ENCODE measurements around the gene AGTR1.
"Not testable (repeated sequence)": the region's sequence is repeated elsewhere in the genome, so short reads cannot be mapped to it uniquely, and the experiment has no call there.

AGTR1 gene

DNA sequence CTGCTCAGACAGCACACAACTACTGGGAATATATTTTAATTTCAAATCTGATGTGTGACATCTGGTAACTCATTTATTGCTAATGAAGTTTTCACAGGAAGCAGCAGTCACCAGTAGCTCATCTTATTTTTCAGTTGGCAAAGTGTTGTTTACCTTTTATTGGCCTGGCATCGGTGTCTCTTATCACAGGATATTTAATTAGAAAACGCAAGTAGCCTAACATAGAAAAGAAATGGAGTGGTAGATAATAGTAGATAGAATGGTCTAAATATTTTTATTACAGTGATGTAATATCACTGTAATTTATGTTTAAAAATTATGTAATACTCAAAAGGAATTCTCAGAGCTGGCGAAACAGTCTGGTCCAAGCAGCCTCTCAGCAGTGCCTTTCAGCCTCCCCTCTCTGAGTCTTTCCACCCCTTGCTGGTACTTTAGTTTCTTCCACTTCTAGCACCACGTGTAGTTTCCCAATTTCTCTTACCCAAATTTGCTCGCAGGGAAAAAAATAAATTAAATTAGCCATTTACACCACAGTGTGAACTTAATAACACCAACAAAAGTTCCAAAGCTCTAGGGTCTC, 31.9 kb downstream of the AGTR1 start:
- Histone ChIP-seq H3K9me3 (no peaks in the 10 kb centered on the region), H3K4me1 (no peaks in the 10 kb centered on the region; the same call in 1 of the 2 replicates), H3K4me3 (no peak overlapping the region), H3K27me3 (ENCODE audit: low read depth) (peaks cover 22% of the 10 kb centered on the region; the same call in 1 of the 2 replicates), H3K36me3 (replicated peaks) (no peaks in the 10 kb centered on the region)
- no peak for DNase-seq (ENCODE audit: low spot score in 2 of 2)
- in situ Hi-C loops (cut with MboI; ENCODE audit: low sequenced_read_pairs): loop anchor here (10.0 kb wide), 1 partner anchor 215 kb away; no protein-coding TSS in a partner anchor

DNA sequence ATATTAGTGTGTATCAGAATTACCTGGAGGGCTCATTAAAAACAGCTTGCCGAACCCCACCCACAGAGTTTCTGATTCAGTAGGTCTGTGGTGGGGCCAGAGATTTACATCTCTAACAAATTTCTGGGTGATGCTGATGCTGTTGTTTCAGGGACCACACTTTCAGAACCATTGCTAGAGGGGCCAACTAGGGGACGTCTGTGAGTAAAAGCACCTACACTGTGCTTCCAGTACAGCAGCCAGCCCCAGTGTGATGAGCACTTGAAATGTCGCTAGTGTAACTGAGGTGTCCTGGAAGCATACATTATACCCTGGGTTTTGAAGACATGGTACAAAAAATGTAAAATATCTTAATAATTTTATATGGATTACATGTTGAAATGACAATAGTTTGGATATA, 33.0 kb downstream of the AGTR1 start:
- Histone ChIP-seq H3K4me3 (no peak overlapping the region), H3K9me3 (no peaks in the 10 kb centered on the region), H3K36me3 (replicated peaks) (no peaks in the 10 kb centered on the region), H3K27me3 (ENCODE audit: low read depth) (peaks cover 22% of the 10 kb centered on the region; the same call in 1 of the 2 replicates), H3K4me1 (peaks cover 5% of the 10 kb centered on the region; the same call in 1 of the 2 replicates)
- no peak for DNase-seq (ENCODE audit: low spot score in 2 of 2)
- in situ Hi-C loops (cut with MboI; ENCODE audit: low sequenced_read_pairs): no loop called here

DNA sequence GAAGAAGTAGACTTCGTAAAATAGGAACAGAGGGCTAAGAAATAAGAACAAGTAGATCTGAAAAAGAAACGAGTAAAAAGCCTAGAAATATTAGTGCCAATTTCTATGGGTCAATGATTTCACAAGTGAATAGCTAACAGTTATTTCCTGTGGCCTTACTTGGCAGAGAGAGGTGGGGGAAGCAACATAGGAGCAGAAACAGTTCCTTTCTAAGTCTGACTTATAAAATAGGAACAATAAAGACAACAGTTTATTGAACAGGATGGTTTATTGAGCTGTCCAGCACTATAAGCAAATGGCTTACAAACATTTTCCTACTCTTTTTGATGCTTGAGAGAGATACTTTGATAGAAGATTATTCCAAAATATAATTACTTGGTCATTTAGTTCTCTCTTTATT, 37.9 kb downstream of the AGTR1 start:
- peaks cover 6% of the 10 kb centered on the region; the same call in 1 of the 2 replicates for H3K4me1 ChIP-seq
- no peaks in the 10 kb centered on the region for H3K36me3 ChIP-seq (replicated peaks)
- in situ Hi-C loops (cut with MboI; ENCODE audit: low sequenced_read_pairs): no loop called here
- no peaks in the 10 kb centered on the region for H3K9me3 ChIP-seq
- no peaks in the 10 kb centered on the region for H3K27me3 ChIP-seq (ENCODE audit: low read depth)
- DNase-seq (ENCODE audit: low spot score in 2 of 2): peak in 1 of 2 experiments; percentile 75
- no peak overlapping the region for H3K4me3 ChIP-seq

DNA sequence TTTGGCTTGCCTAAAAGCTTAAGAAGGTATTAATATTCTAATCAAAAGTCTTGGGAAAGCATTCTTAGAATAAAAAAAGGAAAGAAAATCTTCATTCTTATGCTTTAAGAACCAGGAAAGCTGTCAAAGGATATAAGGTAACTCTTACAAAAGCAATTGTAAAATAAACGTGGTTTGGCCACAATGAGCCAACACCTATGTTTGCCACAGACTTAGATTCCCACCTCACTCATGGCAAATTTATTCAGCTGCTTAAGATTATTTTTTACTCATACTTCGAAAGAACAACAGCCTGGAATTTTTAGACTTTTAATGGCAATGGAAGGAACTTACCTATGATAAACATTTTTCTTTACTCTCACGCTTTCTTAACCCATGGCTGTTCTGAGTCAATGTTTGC, 38.4 kb downstream of the AGTR1 start:
- Histone ChIP-seq H3K9me3 (no peaks in the 10 kb centered on the region), H3K4me1 (peaks cover 10% of the 10 kb centered on the region; the same call in 1 of the 2 replicates), H3K36me3 (replicated peaks) (no peaks in the 10 kb centered on the region), H3K27me3 (ENCODE audit: low read depth) (no peaks in the 10 kb centered on the region), H3K4me3 (no peak overlapping the region)
- peak in 1 of 2 experiments; percentile 55 for DNase-seq (ENCODE audit: low spot score in 2 of 2)
- in situ Hi-C loops (cut with MboI; ENCODE audit: low sequenced_read_pairs): no loop called here

DNA sequence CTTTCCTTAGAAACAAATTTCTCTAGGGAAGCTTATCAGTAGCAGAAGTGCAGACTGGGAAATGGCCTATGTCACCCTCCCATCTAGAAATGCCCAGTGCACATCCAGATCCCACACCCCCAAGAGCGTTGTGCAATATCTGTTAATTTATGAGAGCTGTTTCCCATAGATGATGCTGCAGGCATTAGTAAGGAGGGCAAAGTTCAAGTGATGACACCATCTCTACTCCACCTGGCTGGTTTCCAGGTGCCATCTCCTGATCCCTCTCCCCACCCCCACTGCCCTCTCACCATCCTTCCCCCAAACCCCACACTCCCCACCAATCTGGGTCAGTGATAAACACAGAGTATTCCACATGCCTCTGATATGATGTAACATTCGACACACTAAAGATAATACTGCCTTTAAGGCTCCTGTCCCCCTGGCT, 39.4 kb downstream of the AGTR1 start:
- no peaks in the 10 kb centered on the region for H3K36me3 ChIP-seq (replicated peaks)
- H3K27me3 ChIP-seq (ENCODE audit: low read depth): no peaks in the 10 kb centered on the region
- in situ Hi-C loops (cut with MboI; ENCODE audit: low sequenced_read_pairs): no loop called here
- no peaks in the 10 kb centered on the region for H3K9me3 ChIP-seq
- H3K4me1 ChIP-seq: peaks cover 17% of the 10 kb centered on the region
- H3K4me3 ChIP-seq: no peak overlapping the region
- no peak for DNase-seq (ENCODE audit: low spot score in 2 of 2)

DNA sequence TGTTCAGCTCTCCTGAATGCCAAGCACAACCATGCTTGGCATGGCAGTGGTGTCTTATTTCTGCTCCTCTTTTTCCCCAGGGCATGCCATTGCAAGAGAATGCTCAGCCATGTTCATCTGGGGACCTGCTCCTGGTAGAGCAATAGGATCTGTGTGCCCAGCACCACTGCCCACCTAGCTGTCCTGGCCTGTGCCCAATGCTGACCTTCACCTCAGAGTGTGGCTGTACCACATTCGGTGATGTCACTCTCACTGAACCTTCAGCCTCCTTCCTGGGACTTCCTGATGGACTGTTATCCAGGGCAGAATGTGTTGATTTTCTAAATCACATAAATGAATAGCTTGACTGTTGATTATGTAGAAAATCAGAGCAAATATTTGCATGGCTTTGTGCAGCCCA, 42.0 kb downstream of the AGTR1 start:
- H3K9me3 ChIP-seq: no peaks in the 10 kb centered on the region
- in situ Hi-C loops (cut with MboI; ENCODE audit: low sequenced_read_pairs): no loop called here
- H3K4me3 ChIP-seq: no peak overlapping the region
- H3K4me1 ChIP-seq: peaks cover 24% of the 10 kb centered on the region
- no peak for DNase-seq (ENCODE audit: low spot score in 2 of 2)
- no peaks in the 10 kb centered on the region for H3K36me3 ChIP-seq (replicated peaks)
- no peaks in the 10 kb centered on the region for H3K27me3 ChIP-seq (ENCODE audit: low read depth)

DNA sequence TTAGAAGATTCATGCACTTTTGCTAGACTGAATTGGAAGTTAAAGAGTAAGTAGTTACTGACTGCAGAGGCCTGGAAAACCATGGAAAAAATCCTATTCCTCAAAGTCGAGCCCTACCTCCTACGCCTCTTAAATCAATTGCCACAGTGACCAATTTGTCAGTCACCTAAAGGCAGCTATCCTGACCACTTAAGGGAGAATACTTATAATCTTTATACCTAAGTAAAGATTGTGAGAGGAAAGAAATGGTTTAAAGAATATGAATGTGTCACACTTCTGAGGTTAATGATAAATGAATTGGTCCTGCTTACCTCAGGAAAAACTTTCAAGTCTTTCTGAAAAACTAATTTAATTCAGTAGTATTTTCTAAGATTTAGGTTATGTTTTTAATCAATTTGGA, 42.6 kb downstream of the AGTR1 start:
- in situ Hi-C loops (cut with MboI; ENCODE audit: low sequenced_read_pairs): no loop called here
- Histone ChIP-seq H3K9me3 (no peaks in the 10 kb centered on the region), H3K4me3 (no peak overlapping the region), H3K36me3 (replicated peaks) (no peaks in the 10 kb centered on the region), H3K4me1 (peaks cover 22% of the 10 kb centered on the region), H3K27me3 (ENCODE audit: low read depth) (no peaks in the 10 kb centered on the region)
- DNase-seq (ENCODE audit: low spot score in 2 of 2): no peak

DNA sequence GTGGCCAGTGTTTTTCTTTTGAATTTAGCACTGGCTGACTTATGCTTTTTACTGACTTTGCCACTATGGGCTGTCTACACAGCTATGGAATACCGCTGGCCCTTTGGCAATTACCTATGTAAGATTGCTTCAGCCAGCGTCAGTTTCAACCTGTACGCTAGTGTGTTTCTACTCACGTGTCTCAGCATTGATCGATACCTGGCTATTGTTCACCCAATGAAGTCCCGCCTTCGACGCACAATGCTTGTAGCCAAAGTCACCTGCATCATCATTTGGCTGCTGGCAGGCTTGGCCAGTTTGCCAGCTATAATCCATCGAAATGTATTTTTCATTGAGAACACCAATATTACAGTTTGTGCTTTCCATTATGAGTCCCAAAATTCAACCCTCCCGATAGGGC, 43.5 kb downstream of the AGTR1 start:
- H3K27me3 ChIP-seq (ENCODE audit: low read depth): no peaks in the 10 kb centered on the region
- H3K4me1 ChIP-seq: peaks cover 19% of the 10 kb centered on the region
- in situ Hi-C loops (cut with MboI; ENCODE audit: low sequenced_read_pairs): no loop called here
- no peak for DNase-seq (ENCODE audit: low spot score in 2 of 2)
- H3K9me3 ChIP-seq: no peaks in the 10 kb centered on the region
- H3K36me3 ChIP-seq (replicated peaks): no peaks in the 10 kb centered on the region
- H3K4me3 ChIP-seq: no peak overlapping the region

DNA sequence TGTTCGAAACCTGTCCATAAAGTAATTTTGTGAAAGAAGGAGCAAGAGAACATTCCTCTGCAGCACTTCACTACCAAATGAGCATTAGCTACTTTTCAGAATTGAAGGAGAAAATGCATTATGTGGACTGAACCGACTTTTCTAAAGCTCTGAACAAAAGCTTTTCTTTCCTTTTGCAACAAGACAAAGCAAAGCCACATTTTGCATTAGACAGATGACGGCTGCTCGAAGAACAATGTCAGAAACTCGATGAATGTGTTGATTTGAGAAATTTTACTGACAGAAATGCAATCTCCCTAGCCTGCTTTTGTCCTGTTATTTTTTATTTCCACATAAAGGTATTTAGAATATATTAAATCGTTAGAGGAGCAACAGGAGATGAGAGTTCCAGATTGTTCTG, 44.4 kb downstream of the AGTR1 start:
- peak; percentile 55 to 99 for DNase-seq (ENCODE audit: low spot score in 2 of 2)
- H3K36me3 ChIP-seq (replicated peaks): no peaks in the 10 kb centered on the region
- in situ Hi-C loops (cut with MboI; ENCODE audit: low sequenced_read_pairs): no loop called here
- H3K4me1 ChIP-seq: peaks cover 19% of the 10 kb centered on the region
- H3K4me3 ChIP-seq: no peak overlapping the region
- H3K27me3 ChIP-seq (ENCODE audit: low read depth): no peaks in the 10 kb centered on the region
- no peaks in the 10 kb centered on the region for H3K9me3 ChIP-seq

DNA sequence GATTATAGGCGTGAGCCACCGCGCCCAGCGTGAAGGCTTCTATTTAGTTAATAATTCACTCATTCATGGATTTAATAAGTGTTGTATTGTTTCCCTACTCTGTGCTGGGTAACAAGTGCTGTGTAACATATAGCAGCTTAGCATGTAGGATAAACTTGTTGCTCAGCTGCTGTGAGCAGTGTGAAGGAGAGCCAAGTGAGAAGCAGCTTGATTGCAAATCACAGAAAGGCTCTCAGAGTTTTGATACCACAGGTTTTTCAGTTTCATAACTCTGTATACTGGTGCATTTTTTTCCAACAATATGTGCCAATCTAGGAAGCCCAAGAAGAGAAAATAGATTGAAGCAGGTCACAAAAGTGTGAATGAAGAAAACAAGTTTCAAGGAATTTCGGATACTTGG, 48.4 kb downstream of the AGTR1 start:
- Histone ChIP-seq H3K36me3 (replicated peaks) (no peaks in the 10 kb centered on the region), H3K4me3 (no peak overlapping the region), H3K9me3 (no peaks in the 10 kb centered on the region), H3K27me3 (ENCODE audit: low read depth) (no peaks in the 10 kb centered on the region), H3K4me1 (peaks cover 13% of the 10 kb centered on the region)
- no peak for DNase-seq (ENCODE audit: low spot score in 2 of 2)
- in situ Hi-C loops (cut with MboI; ENCODE audit: low sequenced_read_pairs): no loop called here

DNA sequence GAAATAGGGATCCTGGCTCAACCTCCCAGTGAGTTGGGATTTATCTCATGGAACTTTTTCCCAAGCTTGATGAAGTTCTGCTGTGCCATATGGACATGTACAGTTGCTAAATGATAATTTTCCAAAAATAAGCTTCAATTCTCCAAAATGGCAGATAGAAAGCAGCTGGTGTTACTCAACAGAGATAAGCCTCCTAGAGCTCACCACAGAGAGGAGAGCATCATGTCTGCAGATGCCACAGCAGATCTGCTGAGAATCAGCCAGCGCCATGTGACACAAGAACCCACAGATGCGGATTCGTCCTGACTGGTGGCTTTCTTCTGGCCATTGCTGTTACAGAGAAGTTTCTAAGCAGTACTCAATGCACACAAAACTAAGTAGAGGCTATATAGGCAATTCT, 50.6 kb downstream of the AGTR1 start:
- in situ Hi-C loops (cut with MboI; ENCODE audit: low sequenced_read_pairs): no loop called here
- Histone ChIP-seq H3K4me3 (no peak overlapping the region), H3K27me3 (ENCODE audit: low read depth) (no peaks in the 10 kb centered on the region), H3K4me1 (peaks cover under 1% of the 10 kb centered on the region; the same call in 1 of the 2 replicates), H3K9me3 (no peaks in the 10 kb centered on the region), H3K36me3 (replicated peaks) (no peaks in the 10 kb centered on the region)
- no peak for DNase-seq (ENCODE audit: low spot score in 2 of 2)

DNA sequence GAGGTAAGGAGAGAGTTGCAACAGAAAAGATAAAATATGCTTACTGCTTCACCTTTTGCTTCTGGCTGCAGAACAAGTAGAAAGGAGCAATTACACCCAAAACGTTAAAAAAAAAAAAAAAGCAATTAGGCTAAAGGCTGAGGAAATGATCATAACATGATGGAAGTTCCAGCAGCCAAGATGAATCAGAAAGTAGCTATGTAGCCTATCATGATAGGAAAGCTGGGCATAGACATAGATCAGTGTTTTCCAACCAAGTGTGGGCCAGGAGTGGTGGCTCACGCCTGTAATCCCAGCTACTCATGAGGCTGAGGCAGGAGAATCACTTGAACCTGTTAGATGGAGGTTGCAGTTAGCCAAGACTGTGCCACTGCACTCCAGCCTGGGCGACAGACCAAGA, 52.6 kb downstream of the AGTR1 start:
- no peak for DNase-seq (ENCODE audit: low spot score in 2 of 2)
- H3K9me3 ChIP-seq: no peaks in the 10 kb centered on the region
- no peak overlapping the region for H3K4me3 ChIP-seq
- no peaks in the 10 kb centered on the region for H3K4me1 ChIP-seq
- H3K36me3 ChIP-seq (replicated peaks): no peaks in the 10 kb centered on the region
- in situ Hi-C loops (cut with MboI; ENCODE audit: low sequenced_read_pairs): no loop called here
- H3K27me3 ChIP-seq (ENCODE audit: low read depth): no peaks in the 10 kb centered on the region

DNA sequence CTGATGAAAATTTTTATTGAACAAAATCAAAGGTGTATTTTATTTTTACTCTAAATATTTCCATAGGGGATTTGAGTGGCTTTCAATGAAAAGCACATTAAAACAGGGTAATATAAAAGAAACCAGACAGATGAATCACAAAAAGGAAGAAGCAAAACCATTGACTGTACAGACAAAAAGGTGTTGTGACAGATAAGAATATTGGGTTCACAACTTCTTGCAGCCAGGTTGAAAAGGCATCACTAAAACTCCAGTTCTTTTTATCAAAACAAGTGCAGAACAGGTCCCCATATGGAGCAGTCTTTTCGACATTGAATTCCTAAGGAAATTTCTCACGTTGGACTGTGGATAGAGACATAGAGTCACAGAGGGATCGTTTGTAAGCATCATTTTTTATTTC, 53.8 kb downstream of the AGTR1 start:
- Histone ChIP-seq H3K27me3 (ENCODE audit: low read depth) (no peaks in the 10 kb centered on the region), H3K36me3 (replicated peaks) (no peaks in the 10 kb centered on the region), H3K9me3 (no peaks in the 10 kb centered on the region), H3K4me1 (no peaks in the 10 kb centered on the region), H3K4me3 (no peak overlapping the region)
- in situ Hi-C loops (cut with MboI; ENCODE audit: low sequenced_read_pairs): no loop called here
- no peak for DNase-seq (ENCODE audit: low spot score in 2 of 2)

DNA sequence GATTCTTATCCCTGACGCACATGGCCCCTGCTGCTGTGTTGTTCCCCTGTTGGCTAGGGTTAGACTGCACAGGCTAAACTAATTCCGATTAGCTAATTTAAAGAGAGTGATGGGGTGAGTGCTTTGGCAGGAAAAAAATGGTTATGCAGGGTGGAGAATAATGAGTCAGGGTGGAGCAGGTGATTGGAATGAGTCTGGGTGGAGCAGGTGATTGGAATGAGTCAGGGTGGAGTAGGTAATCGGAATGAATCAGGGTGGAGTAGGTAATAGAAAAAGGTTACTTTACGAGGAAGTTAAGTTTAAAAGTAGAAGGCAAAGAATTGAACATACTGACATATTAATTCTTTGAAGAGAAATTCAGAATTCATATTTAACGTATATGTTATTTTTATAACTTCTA, 55.7 kb downstream of the AGTR1 start:
- H3K4me3 ChIP-seq; H3K4me1 ChIP-seq; H3K27me3 ChIP-seq (ENCODE audit: low read depth); in situ Hi-C loops (cut with MboI; ENCODE audit: low sequenced_read_pairs); H3K36me3 ChIP-seq (replicated peaks); H3K9me3 ChIP-seq; DNase-seq (ENCODE audit: low spot score in 2 of 2): not testable (repeated sequence)

DNA sequence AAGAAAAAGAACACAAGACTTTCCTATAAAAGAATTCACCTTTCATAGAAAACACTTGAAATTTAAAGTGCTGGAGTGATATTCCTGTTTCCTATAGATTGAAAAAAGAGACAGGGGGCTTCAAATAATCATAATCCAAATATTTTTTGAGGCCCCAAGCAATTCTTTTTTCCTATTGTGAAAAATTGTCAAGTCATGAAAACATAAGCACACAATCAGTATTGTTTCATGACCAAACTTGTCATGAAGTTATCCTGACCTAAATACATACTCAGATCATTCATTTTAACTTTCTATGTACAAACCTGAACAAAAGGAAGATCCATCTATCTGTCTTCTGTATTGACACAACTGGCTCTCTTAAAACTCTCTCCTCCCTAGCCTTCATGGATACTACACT, 57.9 kb downstream of the AGTR1 start:
- in situ Hi-C loops (cut with MboI; ENCODE audit: low sequenced_read_pairs): no loop called here
- H3K36me3 ChIP-seq (replicated peaks): no peaks in the 10 kb centered on the region
- no peaks in the 10 kb centered on the region for H3K9me3 ChIP-seq
- H3K27me3 ChIP-seq (ENCODE audit: low read depth): no peaks in the 10 kb centered on the region
- no peak for DNase-seq (ENCODE audit: low spot score in 2 of 2)
- no peaks in the 10 kb centered on the region for H3K4me1 ChIP-seq
- no peak overlapping the region for H3K4me3 ChIP-seq

Data from HAP-1 (cell line).